HL-60 (cell line): ENCODE results near the gene CNP.

Experiments used
- DNase-seq, 2 experiments: peaks; one replicate each; pipeline ENCODE4 v3.0.0-alpha.2; 2010 to 2020; ENCODE audit warnings: low read depth in 1 of 2, low spot score in 1 of 2
- H3K27ac ChIP-seq: fragments of 250-450 bp; sonication (Bioruptor Pico); replicated peaks from 2 replicates; pipeline ENCODE4 v1.5.1; 2020; ENCODE audit warnings: mild to moderate bottlenecking, moderate library complexity
- H3K27me3 ChIP-seq: fragments of 250-450 bp; sonication (Bioruptor Pico); 2 replicates; pipeline ENCODE4 v1.5.1; 2021; ENCODE audit warnings: mild to moderate bottlenecking, moderate library complexity; ENCODE audit not compliant: insufficient read depth, poor library complexity, severe bottlenecking
- H3K4me3 ChIP-seq: replicated peaks from 2 replicates; pipeline ENCODE4 v1.5.1; 2011; ENCODE audit warnings: mild to moderate bottlenecking, control low read depth, low read length; ENCODE audit not compliant: insufficient read depth
- CTCF ChIP-seq: IDR thresholded peaks from one replicate; pipeline ENCODE4 v1.5.1; 2011; ENCODE audit warnings: low read length, control low read depth, inconsistent platforms; ENCODE audit not compliant: insufficient read depth
- GABPA ChIP-seq: IDR thresholded peaks from 2 replicates; pipeline ENCODE4 v1.6.1; 2012; ENCODE audit warnings: low read depth
- POLR2AphosphoS5 ChIP-seq: IDR thresholded peaks from 2 replicates; pipeline ENCODE4 v1.6.1; 2012; ENCODE audit warnings: low read depth
- SPI1 ChIP-seq: IDR thresholded peaks from 2 replicates; pipeline ENCODE4 v1.6.1; 2012; ENCODE audit warnings: low read depth, mild to moderate bottlenecking, borderline replicate concordance
- TF ChIP-seq, protein P1 (sequence below): IDR thresholded peaks from 2 replicates; pipeline ENCODE4 v1.6.1; 2012; ENCODE audit warnings: low read depth; ENCODE audit not compliant: insufficient replicate concordance

The CNP gene

GRCh38 chr17:41973408-41973811 lies 6.8 kb downstream of the CNP start:
- TF ChIP-seq CTCF (no peak), GABPA (no peak), POLR2AphosphoS5 (peak; percentile 49; the same call in 1 of the 2 replicates), SPI1 (no peak)
- Histone ChIP-seq H3K27me3 (no peaks in the 10 kb centered on the region), H3K4me3 (no peak overlapping the region), H3K27ac (no peak overlapping the region)
- DNase-seq, result no peak

- no peak overlapping the region for H3K4me3 ChIP-seq
- DNase-seq, result no peak
- TF ChIP-seq CTCF (no peak), POLR2AphosphoS5 (no peak), SPI1 (no peak), GABPA (no peak)
- TF ChIP-seq, protein P1, sequence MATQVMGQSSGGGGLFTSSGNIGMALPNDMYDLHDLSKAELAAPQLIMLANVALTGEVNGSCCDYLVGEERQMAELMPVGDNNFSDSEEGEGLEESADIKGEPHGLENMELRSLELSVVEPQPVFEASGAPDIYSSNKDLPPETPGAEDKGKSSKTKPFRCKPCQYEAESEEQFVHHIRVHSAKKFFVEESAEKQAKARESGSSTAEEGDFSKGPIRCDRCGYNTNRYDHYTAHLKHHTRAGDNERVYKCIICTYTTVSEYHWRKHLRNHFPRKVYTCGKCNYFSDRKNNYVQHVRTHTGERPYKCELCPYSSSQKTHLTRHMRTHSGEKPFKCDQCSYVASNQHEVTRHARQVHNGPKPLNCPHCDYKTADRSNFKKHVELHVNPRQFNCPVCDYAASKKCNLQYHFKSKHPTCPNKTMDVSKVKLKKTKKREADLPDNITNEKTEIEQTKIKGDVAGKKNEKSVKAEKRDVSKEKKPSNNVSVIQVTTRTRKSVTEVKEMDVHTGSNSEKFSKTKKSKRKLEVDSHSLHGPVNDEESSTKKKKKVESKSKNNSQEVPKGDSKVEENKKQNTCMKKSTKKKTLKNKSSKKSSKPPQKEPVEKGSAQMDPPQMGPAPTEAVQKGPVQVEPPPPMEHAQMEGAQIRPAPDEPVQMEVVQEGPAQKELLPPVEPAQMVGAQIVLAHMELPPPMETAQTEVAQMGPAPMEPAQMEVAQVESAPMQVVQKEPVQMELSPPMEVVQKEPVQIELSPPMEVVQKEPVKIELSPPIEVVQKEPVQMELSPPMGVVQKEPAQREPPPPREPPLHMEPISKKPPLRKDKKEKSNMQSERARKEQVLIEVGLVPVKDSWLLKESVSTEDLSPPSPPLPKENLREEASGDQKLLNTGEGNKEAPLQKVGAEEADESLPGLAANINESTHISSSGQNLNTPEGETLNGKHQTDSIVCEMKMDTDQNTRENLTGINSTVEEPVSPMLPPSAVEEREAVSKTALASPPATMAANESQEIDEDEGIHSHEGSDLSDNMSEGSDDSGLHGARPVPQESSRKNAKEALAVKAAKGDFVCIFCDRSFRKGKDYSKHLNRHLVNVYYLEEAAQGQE, result no peak
- H3K27me3 ChIP-seq, result no peaks in the 10 kb centered on the region
- H3K27ac ChIP-seq, result no peak overlapping the region
These were observed 7.4 kb downstream of the CNP start for GRCh38 chr17:41974031-41974430.

DNA sequence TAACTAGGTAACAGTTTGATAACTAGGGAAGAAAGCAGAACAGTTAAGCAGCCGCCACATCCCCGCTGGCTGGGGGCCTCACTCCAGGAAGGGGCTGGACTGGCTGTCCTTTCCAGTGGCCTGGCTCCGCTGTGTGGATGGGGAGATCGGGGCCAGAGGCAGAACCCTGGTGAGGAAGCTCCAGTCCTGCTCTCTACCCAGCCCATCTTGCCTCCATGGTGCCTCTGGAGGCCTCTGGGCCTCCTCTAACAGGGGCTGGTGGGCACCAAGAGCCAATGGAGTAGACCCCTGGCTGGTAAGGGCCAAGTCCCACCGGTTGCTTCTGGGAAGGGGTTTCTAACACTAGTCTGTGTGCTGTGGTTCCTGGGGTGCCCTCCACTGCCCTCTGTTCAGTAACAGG lies 8.1 kb downstream of the CNP start:
- no peak for DNase-seq
- H3K27me3 ChIP-seq, result no peaks in the 10 kb centered on the region
- TF ChIP-seq SPI1, result no peak
- TF ChIP-seq, protein P1, result no peak
- no peak for TF ChIP-seq GABPA
- TF ChIP-seq POLR2AphosphoS5, result no peak
- TF ChIP-seq CTCF, result no peak
- H3K27ac ChIP-seq, result no peak overlapping the region
- H3K4me3 ChIP-seq, result no peak overlapping the region
